ENCODE data around the gene SMIM32.

Gene SMIM32

GRCh38 chr5:136206361-136206760, 13.4 kb upstream of the SMIM32 start:
- DNase-seq, result no peak

- no peak for DNase-seq
Observed at GRCh38 chr5:136205941-136206340, 13.0 kb upstream of the SMIM32 start.

GRCh38 chr5:136205061-136205702, 12.2 kb upstream of the SMIM32 start:
- no peak for DNase-seq

GRCh38 chr5:136203303-136203922, 10.5 kb upstream of the SMIM32 start:
- DNase-seq, result no peak

- no peak for DNase-seq
Observed at GRCh38 chr5:136202469-136203205, 9.7 kb upstream of the SMIM32 start.

- DNase-seq, result no peak
Observed at GRCh38 chr5:136201870-136202269, 8.9 kb upstream of the SMIM32 start.

GRCh38 chr5:136200761-136201160, 7.8 kb upstream of the SMIM32 start:
- DNase-seq, result no peak

- no peak for DNase-seq
Observed at GRCh38 chr5:136200130-136200529, 7.2 kb upstream of the SMIM32 start.

- DNase-seq, result no peak
Observed at GRCh38 chr5:136199408-136199807, 6.4 kb upstream of the SMIM32 start.

- no peak for DNase-seq
Observed at GRCh38 chr5:136198453-136198852, 5.5 kb upstream of the SMIM32 start.

GRCh38 chr5:136197462-136198142, 4.6 kb upstream of the SMIM32 start:
- DNase-seq, result no peak

- DNase-seq, result no peak
Observed at GRCh38 chr5:136195971-136196820, 3.2 kb upstream of the SMIM32 start.

GRCh38 chr5:136194576-136194975, 1.6 kb upstream of the SMIM32 start:
- DNase-seq, result no peak

- no peak for DNase-seq
Observed at GRCh38 chr5:136193322-136193935, 467 bp upstream of the SMIM32 start.

- DNase-seq, result no peak
Observed at GRCh38 chr5:136192015-136192525, 892 bp downstream of the SMIM32 start.

- DNase-seq, result no peak
Observed at GRCh38 chr5:136191304-136192014, 1.5 kb downstream of the SMIM32 start.

- no peak for DNase-seq
Observed at GRCh38 chr5:136190904-136191303, 2.1 kb downstream of the SMIM32 start.

- no peak for DNase-seq
Observed at GRCh38 chr5:136190091-136190720, 2.8 kb downstream of the SMIM32 start.

GRCh38 chr5:136188859-136189258, 4.1 kb downstream of the SMIM32 start:
- DNase-seq, result no peak

GRCh38 chr5:136186796-136187195, 6.2 kb downstream of the SMIM32 start:
- DNase-seq, result no peak

Data from stimulated activated CD8-positive, alpha-beta memory T cell treated with anti-CD3 and anti-CD28 coated beads, Interleukin-4, amount 100 ng/mL, for 48 hours (primary cell).